ENCODE results near the gene PLCL1. TPM values are rescaled to one million over a fixed set of nuclear protein-coding genes. Genes with fewer than 3 reads are reported as not detected.

The PLCL1 gene
- total RNA-seq, 3 donors from 2014 or later: 6.6 to 11.3 (median 11.1) TPM

DNA sequence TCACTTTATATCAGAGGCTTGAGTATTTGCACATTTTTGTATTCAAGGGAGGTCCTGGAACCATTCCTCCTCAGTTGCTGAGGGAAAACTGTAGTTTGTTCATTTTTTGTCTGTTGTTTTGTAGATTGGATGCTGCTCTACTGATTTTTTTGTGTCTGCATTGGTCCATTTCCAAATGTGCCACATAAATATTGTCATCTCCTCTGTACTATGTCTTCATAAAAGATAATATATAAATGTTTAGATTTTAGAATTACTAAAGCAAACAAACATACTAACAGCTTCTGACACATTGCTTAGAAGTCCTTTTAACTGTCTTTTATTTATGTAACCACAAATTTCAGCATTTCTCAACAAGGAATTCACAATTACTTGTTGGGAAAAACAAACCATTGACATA, 356.8 kb downstream of the PLCL1 start:
- H3K4me1 ChIP-seq: no peaks in the 10 kb centered on the region
- H3K36me3 ChIP-seq: no peaks in the 10 kb centered on the region
- DNase-seq (ENCODE audit: low spot score in 2 of 2): no peak
- no peaks in the 10 kb centered on the region for H3K27me3 ChIP-seq
- H3K9me3 ChIP-seq: peaks cover 9 to 20% of the 10 kb centered on the region in 2 donors
- H3K27ac ChIP-seq: no peak overlapping the region
- H3K4me3 ChIP-seq: no peak overlapping the region
- TF ChIP-seq POLR2AphosphoS5 (IDR thresholded peaks at IDR 0.05) (no peak), POLR2A (IDR thresholded peaks at IDR 0.05) (no peak), CTCF (IDR thresholded peaks at IDR 0.05) (no peak)
- intact Hi-C loops (cut with DNase I; ENCODE audit: low total_unique reads): no loop called here

GRCh38 chr2:198162276-198162675, 357.9 kb downstream of the PLCL1 start:
- Histone ChIP-seq H3K9me3 (peaks cover 7 to 9% of the 10 kb centered on the region in 2 donors), H3K4me3 (no peak overlapping the region), H3K27ac (no peak overlapping the region), H3K27me3 (no peaks in the 10 kb centered on the region), H3K36me3 (no peaks in the 10 kb centered on the region), H3K4me1 (no peaks in the 10 kb centered on the region)
- intact Hi-C loops (cut with DNase I; ENCODE audit: low total_unique reads): no loop called here
- no peak for DNase-seq (ENCODE audit: low spot score in 2 of 2)
- TF ChIP-seq CTCF (IDR thresholded peaks at IDR 0.05) (no peak), POLR2A (IDR thresholded peaks at IDR 0.05) (no peak), POLR2AphosphoS5 (IDR thresholded peaks at IDR 0.05) (no peak)

DNA sequence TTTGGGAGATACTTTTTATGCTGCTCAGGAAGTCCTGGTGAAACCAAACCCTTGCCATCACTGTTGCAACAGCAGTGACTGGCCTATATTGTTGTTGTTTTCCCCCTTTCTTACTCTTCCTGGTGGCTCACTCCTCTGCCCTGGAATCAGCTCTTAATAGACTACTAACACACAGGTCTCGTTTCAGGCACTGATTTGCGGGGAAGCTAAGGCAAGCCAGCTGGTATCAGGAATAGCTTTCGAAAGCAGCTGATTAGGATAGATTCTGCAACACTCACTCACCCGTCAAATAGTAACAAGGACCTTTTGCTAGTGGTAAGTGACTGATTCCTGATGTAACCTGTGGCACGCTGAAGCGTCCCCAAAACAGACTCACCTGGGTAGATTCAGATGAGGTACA, 360.4 kb downstream of the PLCL1 start:
- DNase-seq (ENCODE audit: low spot score in 2 of 2): no peak
- TF ChIP-seq POLR2A (IDR thresholded peaks at IDR 0.05) (no peak), POLR2AphosphoS5 (IDR thresholded peaks at IDR 0.05) (no peak), CTCF (IDR thresholded peaks at IDR 0.05) (no peak)
- no peaks in the 10 kb centered on the region for H3K4me1 ChIP-seq
- intact Hi-C loops (cut with DNase I; ENCODE audit: low total_unique reads): no loop called here
- H3K27me3 ChIP-seq: no peaks in the 10 kb centered on the region
- H3K36me3 ChIP-seq: no peaks in the 10 kb centered on the region
- H3K27ac ChIP-seq: no peak overlapping the region
- H3K4me3 ChIP-seq: no peak overlapping the region
- no peaks in the 10 kb centered on the region for H3K9me3 ChIP-seq

DNA sequence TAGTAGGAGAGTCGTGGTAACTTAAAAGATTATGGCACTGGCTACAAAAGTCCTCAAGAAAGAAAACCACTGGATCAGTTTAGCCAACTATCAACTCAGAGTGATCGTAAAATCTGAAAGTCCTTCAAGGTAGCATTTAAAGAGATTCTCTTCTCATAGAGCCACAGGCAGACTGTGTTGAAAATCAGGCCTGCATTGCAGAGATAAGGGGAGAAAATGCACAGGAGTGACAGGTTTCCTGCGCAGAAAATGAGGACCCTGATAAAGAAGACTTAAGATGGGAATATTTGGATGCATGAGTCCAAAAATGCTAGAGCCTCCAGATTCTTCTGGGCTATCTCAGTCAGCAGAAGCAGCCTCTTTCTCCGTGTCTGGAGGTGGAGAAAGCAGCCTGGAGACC, 360.9 kb downstream of the PLCL1 start:
- no peak for TF ChIP-seq CTCF (IDR thresholded peaks at IDR 0.05)
- TF ChIP-seq POLR2AphosphoS5 (IDR thresholded peaks at IDR 0.05): no peak
- TF ChIP-seq POLR2A (IDR thresholded peaks at IDR 0.05): no peak
- no peak overlapping the region for H3K27ac ChIP-seq

DNA sequence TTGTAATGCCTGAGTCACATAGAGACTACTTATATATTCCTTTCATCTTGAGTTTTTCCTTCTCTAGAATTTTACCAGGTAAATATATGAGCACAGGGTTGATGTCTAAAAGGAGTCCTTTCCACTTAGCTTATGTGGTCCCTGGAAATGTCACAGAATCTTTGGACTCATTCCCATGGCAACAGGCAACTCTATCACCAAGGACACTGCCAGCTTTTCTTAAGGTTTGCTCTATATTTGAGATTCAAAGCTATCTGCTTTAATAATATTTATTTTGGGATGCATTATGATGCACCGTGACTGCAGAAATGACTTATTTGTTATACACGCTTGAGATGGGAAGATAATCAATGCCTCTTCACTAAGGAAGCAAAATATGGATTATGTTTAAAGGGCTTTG, 363.0 kb downstream of the PLCL1 start:
- Histone ChIP-seq H3K27me3 (no peaks in the 10 kb centered on the region), H3K4me1 (no peaks in the 10 kb centered on the region), H3K27ac (no peak overlapping the region), H3K9me3 (no peaks in the 10 kb centered on the region), H3K36me3 (no peaks in the 10 kb centered on the region), H3K4me3 (no peak overlapping the region)
- DNase-seq (ENCODE audit: low spot score in 2 of 2): no peak
- no peak for TF ChIP-seq CTCF (IDR thresholded peaks at IDR 0.05)
- intact Hi-C loops (cut with DNase I; ENCODE audit: low total_unique reads): no loop called here

More for the DNA sequence above, 360.9 kb downstream of the PLCL1 start:
- DNase-seq (ENCODE audit: low spot score in 2 of 2): no peak
- H3K9me3 ChIP-seq: no peaks in the 10 kb centered on the region
- H3K4me1 ChIP-seq: no peaks in the 10 kb centered on the region
- no peaks in the 10 kb centered on the region for H3K36me3 ChIP-seq
- no peak overlapping the region for H3K4me3 ChIP-seq
- no peaks in the 10 kb centered on the region for H3K27me3 ChIP-seq
- intact Hi-C loops (cut with DNase I; ENCODE audit: low total_unique reads): no loop called here

Data from breast epithelium (tissue), 4 donors.